Neural cell (in vitro differentiated cells): ENCODE results near the gene TPD52L1.

Experiments
- EP300 ChIP-seq: fragments of 450-650 bp; conservative IDR thresholded peaks from 2 replicates; pipeline ENCODE4 v1.6.1; 2014; ENCODE audit warnings: antibody characterized with exemption, mild to moderate bottlenecking, moderate library complexity; ENCODE audit not compliant: poor library complexity, severe bottlenecking
- EZH2 ChIP-seq: fragments of 200-600, 300-800 bp; shearing (Covaris generic), sonication (generic); IDR thresholded peaks from 2 replicates; pipeline ENCODE4 v1.6.1; 2014; ENCODE audit warnings: antibody characterized with exemption, low read length, borderline replicate concordance, mild to moderate bottlenecking; ENCODE audit not compliant: insufficient read depth, poor library complexity, severe bottlenecking
- MXI1 ChIP-seq: fragments of 450-650 bp; conservative IDR thresholded peaks from 2 replicates; pipeline ENCODE4 v1.6.1; 2014; ENCODE audit warnings: antibody characterized with exemption, mild to moderate bottlenecking; ENCODE audit not compliant: poor library complexity, severe bottlenecking
- POLR2AphosphoS5 ChIP-seq: IDR thresholded peaks from 2 replicates; pipeline ENCODE4 v1.6.1; 2012
- RAD21 ChIP-seq: fragments of 450-650 bp; conservative IDR thresholded peaks from 2 replicates; pipeline ENCODE4 v1.6.1; 2014; ENCODE audit warnings: antibody characterized with exemption, mild to moderate bottlenecking, moderate library complexity
- SMC3 ChIP-seq: fragments of 450-650 bp; conservative IDR thresholded peaks from 2 replicates; pipeline ENCODE4 v1.6.1; 2014; ENCODE audit warnings: antibody characterized with exemption, mild to moderate bottlenecking, moderate library complexity; ENCODE audit not compliant: poor library complexity
- TAF1 ChIP-seq: IDR thresholded peaks from 2 replicates; pipeline ENCODE4 v1.6.1; 2012; ENCODE audit warnings: low read depth
- TF ChIP-seq, protein P1 (sequence below): fragments of 450-650 bp; IDR thresholded peaks from 2 replicates; pipeline ENCODE4 v1.5.1; 2014; ENCODE audit warnings: antibody characterized with exemption, mild to moderate bottlenecking, moderate library complexity; ENCODE audit not compliant: poor library complexity, severe bottlenecking
- TF ChIP-seq, protein P2 (sequence below): IDR thresholded peaks from 2 replicates; pipeline ENCODE4 v1.6.1; 2012; ENCODE audit warnings: borderline replicate concordance

DNA sequence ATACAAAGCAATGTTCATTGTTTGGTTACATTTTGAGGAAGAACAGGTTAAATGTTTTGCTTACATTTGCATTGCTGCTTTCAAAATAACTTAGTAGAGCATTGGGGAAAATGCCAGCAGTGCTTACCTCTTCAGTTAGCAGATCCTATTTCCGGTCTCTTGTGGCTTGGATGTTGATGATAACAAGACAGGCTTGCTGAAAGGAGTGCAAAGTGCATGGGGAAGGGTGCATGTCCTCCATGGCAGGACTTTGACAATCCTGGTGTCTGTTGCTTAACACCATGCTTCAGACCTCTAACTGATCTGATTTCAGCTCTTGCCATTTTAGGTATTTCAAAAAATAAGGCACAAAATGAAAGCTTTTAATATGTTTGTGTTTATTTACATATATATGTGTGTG, 21.1 kb downstream of the TPD52L1 start:
- TF ChIP-seq, protein P1, sequence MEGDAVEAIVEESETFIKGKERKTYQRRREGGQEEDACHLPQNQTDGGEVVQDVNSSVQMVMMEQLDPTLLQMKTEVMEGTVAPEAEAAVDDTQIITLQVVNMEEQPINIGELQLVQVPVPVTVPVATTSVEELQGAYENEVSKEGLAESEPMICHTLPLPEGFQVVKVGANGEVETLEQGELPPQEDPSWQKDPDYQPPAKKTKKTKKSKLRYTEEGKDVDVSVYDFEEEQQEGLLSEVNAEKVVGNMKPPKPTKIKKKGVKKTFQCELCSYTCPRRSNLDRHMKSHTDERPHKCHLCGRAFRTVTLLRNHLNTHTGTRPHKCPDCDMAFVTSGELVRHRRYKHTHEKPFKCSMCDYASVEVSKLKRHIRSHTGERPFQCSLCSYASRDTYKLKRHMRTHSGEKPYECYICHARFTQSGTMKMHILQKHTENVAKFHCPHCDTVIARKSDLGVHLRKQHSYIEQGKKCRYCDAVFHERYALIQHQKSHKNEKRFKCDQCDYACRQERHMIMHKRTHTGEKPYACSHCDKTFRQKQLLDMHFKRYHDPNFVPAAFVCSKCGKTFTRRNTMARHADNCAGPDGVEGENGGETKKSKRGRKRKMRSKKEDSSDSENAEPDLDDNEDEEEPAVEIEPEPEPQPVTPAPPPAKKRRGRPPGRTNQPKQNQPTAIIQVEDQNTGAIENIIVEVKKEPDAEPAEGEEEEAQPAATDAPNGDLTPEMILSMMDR: no peak
- TF ChIP-seq EZH2: no peak
- no peak for TF ChIP-seq EP300
- TF ChIP-seq POLR2AphosphoS5: no peak
- TF ChIP-seq MXI1: no peak
- TF ChIP-seq, protein P2, sequence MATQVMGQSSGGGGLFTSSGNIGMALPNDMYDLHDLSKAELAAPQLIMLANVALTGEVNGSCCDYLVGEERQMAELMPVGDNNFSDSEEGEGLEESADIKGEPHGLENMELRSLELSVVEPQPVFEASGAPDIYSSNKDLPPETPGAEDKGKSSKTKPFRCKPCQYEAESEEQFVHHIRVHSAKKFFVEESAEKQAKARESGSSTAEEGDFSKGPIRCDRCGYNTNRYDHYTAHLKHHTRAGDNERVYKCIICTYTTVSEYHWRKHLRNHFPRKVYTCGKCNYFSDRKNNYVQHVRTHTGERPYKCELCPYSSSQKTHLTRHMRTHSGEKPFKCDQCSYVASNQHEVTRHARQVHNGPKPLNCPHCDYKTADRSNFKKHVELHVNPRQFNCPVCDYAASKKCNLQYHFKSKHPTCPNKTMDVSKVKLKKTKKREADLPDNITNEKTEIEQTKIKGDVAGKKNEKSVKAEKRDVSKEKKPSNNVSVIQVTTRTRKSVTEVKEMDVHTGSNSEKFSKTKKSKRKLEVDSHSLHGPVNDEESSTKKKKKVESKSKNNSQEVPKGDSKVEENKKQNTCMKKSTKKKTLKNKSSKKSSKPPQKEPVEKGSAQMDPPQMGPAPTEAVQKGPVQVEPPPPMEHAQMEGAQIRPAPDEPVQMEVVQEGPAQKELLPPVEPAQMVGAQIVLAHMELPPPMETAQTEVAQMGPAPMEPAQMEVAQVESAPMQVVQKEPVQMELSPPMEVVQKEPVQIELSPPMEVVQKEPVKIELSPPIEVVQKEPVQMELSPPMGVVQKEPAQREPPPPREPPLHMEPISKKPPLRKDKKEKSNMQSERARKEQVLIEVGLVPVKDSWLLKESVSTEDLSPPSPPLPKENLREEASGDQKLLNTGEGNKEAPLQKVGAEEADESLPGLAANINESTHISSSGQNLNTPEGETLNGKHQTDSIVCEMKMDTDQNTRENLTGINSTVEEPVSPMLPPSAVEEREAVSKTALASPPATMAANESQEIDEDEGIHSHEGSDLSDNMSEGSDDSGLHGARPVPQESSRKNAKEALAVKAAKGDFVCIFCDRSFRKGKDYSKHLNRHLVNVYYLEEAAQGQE: no peak
- no peak for TF ChIP-seq SMC3
- no peak for TF ChIP-seq RAD21
- no peak for TF ChIP-seq TAF1
